ENCODE measurements around the gene EPHB3.

Gene EPHB3

GRCh38 chr3:184561061-184561912 is at the start of gene EPHB3:
Gene EPHB3 (plus strand): TSS chr3:184561785. CDS start chr3:184562236, 451 bp downstream.
- DNase-seq (ENCODE audit: low spot score), result peak; percentile 99

- no peak for DNase-seq (ENCODE audit: low spot score)
These were observed 49.0 kb upstream of the EPHB3 start for GRCh38 chr3:184512621-184513020.

- peak; percentile 84 for DNase-seq (ENCODE audit: low spot score)
These were observed 48.1 kb upstream of the EPHB3 start for GRCh38 chr3:184513276-184514170.

GRCh38 chr3:184514171-184514490 is 47.5 kb upstream of the EPHB3 start:
- no peak for DNase-seq (ENCODE audit: low spot score)

GRCh38 chr3:184523825-184524615 is 37.6 kb upstream of the EPHB3 start:
- DNase-seq (ENCODE audit: low spot score), result no peak

- DNase-seq (ENCODE audit: low spot score), result no peak
These were observed 36.6 kb upstream of the EPHB3 start for GRCh38 chr3:184524981-184525336.

GRCh38 chr3:184525337-184526087 is 36.1 kb upstream of the EPHB3 start:
- DNase-seq (ENCODE audit: low spot score), result no peak

GRCh38 chr3:184526088-184526433 is 35.5 kb upstream of the EPHB3 start:
- DNase-seq (ENCODE audit: low spot score), result no peak

GRCh38 chr3:184531626-184532280 is 29.8 kb upstream of the EPHB3 start:
- no peak for DNase-seq (ENCODE audit: low spot score)

GRCh38 chr3:184532940-184533732 is 28.4 kb upstream of the EPHB3 start:
- peak; percentile 27 for DNase-seq (ENCODE audit: low spot score)

- DNase-seq (ENCODE audit: low spot score), result no peak
These were observed 23.5 kb upstream of the EPHB3 start for GRCh38 chr3:184537885-184538665.

GRCh38 chr3:184538666-184539431 is 22.7 kb upstream of the EPHB3 start:
- DNase-seq (ENCODE audit: low spot score), result no peak

- no peak for DNase-seq (ENCODE audit: low spot score)
These were observed 21.7 kb upstream of the EPHB3 start for GRCh38 chr3:184539801-184540435.

GRCh38 chr3:184540777-184541681 is 20.6 kb upstream of the EPHB3 start:
- DNase-seq (ENCODE audit: low spot score), result peak; percentile 38

- no peak for DNase-seq (ENCODE audit: low spot score)
These were observed 19.6 kb upstream of the EPHB3 start for GRCh38 chr3:184541886-184542562.

- DNase-seq (ENCODE audit: low spot score), result no peak
These were observed 19.0 kb upstream of the EPHB3 start for GRCh38 chr3:184542577-184542976.

GRCh38 chr3:184543256-184543655 is 18.3 kb upstream of the EPHB3 start:
- no peak for DNase-seq (ENCODE audit: low spot score)
